Globus pallidus (tissue), 1 donor: ENCODE results near the gene ORC5.
A peak's percentile ranks its signal among the peaks of the same experiment; 100 is the strongest.
"Not testable (repeated sequence)": the region's sequence is repeated elsewhere in the genome, so short reads cannot be mapped to it uniquely, and the experiment has no call there.

ENCODE experiments used
- DNase-seq: peaks from one replicate; pipeline ENCODE4 v3.0.0-alpha.2; 2015; ENCODE audit warnings: low spot score

The ORC5 gene

DNA sequence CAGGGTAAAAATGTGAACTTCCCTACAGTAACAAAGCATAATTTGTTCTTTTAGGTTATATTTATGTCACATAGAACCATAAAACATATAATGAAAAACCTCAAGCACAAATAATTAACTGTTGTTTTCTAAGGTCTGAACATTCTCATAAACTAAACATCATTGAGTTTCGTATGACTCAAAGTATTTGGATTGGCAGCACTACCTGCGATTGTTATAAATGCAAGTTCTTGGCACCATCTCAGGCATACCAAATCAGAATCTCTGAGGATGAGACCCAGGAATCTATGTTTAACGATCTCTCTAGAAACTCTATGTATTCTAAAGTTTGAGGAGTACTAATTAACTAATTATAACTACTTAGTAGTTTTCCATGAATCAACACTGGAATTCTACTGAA lies 22.5 kb downstream of the ORC5 start:
- DNase-seq: no peak

DNA sequence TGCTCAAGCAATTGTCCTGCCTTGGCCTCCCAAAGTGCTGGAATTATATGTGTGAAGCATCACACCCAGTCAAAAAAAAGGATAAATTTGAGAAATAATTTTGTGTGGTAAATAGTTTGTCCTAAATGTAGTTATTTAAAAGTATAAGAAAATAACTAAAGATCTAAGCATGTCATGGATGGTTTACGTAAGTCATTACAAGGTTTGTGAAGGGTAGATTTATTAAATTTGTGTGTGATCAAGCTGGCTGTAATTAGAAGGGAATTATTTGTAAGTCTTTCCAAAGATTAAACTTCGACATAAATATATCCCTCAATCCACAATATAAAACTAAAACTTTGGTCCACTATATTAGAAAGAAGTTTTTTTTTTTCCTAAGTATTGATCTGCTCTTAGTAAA lies 28.6 kb downstream of the ORC5 start:
- DNase-seq: no peak

DNA sequence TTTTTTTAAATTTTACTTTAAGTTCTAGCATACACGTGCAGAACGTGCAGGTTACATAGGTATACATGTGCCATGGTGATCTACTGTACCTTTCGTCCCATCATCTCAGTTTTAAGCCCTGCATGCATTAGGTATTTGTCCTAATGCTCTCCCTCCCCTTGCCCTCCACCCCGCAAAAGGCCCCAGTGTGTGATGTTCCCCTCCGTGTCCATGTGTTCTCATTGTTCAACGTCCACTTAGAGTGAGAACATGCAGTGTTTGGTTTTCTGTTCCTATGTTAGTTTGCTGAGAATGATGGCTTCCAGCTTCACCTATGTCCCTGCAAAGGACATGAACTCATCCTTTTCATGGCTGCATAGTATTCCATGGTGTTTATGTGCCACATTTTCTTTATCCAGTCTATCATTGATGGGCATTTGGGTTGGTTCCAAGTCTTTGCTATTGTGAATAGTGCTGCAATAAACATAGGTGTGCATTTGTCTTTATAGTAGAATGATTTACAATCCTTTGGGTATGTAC lies 30.2 kb downstream of the ORC5 start:
- not testable (repeated sequence) for DNase-seq

DNA sequence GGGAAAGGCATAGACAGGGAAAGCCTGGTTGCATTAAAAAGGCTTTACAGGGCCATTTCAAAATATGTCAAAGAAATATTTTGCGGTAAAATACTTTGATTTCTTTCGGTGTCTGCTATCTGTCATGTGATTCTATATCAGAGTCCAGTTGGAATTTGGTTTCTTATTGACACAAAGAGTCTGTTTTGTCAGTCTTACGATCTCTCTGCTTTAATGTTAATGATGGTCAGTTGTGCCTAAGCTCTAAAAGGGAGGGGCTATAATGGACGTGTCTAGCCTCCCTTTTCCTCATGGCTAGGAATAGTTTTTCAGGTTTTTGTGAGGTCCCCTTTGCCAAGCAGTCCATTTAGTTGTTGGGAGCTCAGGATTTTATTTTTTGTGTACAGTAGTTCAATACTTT lies 31.5 kb downstream of the ORC5 start:
- DNase-seq: no peak

DNA sequence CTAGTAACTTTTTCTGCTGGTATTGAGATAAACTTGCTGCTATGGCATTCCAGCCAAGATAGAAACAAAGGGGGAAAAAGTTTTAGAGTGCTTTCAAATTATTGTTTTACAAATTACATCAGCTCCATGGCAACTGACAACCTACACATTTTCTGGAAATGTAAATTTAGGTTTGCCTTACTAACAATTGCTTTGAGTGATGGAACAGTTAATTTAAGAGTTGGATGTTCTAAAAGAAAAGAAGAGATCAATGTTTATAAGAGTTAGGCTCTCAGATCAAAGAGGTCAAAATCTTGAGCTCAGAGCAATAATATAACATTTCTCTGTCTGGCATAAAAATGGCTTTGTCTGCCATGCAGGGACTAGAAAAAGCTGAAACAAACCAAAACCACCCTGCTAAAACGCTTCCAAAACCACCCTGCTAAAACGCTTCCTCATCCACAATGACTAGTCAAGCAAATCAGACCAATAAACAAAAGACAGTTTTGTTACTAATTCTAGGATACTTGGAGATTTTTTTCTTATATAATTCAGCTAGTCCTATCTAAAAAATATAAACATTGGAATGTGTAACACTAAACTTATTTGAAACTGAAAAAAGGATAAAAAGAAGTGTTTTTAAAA lies 32.3 kb downstream of the ORC5 start:
- no peak for DNase-seq

DNA sequence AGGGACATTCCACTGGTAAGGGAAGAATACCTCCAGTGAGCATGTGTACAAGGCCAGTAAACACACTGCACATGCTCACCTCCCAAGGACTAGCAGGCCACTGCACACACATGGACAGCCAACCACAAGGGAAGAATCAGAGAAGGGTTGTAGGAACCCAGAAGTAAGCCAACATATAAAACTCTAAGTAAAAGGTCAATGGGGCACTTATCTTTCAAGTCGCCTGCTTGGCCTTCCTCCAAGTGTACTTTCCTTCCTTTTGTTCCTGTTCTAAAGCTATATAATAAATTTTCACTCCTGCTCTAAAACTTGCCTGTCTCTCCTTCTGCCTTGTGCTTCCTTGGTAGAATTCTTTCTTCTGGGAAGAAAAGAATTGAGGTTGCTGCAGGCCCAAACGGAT lies 33.0 kb downstream of the ORC5 start:
- DNase-seq: no peak

DNA sequence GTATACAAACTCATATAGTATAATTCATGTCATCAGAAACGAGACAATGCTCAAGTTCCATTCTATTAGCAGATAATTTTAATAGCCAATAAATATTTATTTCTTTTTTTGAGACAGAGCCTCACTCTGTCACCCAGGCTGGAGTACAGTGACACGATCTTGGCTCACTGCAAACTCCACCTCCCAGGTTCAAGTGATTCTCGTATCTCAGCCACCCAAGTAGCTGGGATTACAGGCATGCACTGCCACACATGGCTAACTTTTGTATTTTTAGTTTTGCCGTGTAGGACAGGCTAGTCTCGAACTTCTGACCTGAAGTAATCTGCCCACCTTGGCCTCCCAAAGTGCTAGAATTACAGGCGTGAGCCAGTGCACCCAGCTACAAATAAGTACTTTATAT lies 45.7 kb downstream of the ORC5 start:
- no peak for DNase-seq

DNA sequence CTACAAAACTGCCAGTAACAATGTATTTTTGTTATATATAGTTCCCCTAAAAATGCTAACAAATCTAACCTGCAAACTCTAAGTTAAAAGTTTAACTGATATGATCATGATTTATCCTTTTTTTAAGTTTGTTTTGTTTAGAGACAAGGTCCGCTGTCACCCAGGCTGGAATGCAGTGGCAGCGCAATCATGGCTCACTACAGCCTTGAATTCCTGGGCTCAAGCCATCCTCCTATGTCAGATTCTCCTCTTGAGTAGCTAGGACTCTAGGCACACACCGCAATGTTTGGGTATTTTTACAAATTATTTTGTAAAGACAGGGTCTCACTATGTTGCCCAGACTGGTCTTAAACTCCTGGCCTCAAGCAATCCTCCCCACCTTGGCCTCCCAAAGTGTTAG lies 46.6 kb downstream of the ORC5 start:
- DNase-seq: no peak

DNA sequence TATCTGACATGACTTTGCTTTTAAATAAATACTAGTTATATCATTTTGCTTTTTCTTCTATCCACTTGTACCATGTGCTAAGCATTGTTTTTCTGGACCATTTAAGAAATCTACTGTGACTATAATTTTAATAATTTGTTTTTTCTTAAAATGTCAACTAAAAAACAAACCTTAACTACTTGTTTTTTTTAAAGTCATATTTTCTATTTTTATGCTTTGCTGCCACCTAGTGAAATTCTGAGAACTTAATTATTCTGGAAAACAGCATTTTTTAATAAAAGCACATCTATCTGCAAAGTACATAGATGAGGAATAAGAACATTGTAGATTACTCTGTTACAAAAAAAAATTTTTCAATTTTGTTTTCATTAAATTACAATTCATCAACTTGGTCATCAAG lies 47.4 kb downstream of the ORC5 start:
- peak; percentile 45 for DNase-seq

DNA sequence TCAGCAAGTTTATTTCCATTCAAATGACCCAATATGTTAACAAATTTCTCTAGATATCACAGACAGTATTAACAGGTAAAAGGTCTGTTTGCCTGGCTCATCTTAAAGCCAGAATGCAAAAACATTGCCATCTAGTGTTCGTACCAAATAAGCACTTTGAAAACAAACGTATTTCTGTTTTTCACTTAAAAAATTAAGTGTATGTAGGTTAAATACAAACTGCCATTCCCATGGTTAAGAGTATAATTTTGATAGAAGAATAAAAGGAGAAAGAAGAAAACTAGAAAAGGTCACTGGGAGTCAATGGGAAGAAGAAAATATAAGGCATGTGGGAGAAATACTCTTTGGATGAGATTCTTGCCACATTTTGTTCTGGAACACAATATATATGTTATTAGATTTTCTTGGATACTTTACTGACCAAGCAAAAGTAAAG lies 51.0 kb downstream of the ORC5 start:
- peak; percentile 38 for DNase-seq

DNA sequence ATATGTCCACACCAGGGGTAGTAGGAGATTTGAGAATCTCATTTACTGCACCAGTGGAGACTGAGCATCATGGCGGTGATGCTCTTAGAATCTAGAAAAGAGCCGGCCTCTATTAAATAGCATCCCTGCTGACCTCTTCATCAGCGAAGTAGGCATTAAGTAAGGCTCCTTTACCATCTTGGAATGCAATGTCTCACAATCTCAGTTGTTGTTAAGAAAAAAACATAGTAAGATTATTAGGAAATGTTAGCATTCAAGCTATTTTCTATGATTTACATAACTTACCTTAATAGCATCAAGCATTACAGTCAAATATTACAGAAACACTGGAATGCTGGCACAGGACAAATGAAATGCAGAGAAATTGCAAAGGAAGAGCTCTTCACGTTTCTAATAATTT lies 54.5 kb downstream of the ORC5 start:
- no peak for DNase-seq

DNA sequence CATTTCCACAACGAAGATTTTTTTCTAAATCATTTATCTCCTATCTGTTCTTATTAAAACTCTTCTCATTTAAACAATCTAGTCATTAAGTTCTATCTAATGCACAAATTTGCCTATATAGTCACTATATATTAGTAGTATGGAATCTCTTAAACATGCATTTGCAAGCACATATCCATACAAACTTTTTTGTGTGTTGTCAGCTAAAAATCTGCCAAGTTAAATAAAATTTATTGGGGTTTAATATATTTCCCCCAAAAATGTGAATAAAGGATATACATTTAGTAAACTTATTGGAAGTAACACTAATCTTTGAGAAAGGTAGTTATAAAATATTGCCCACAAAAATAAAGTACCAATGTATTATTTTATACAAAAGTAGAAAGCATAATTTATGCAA lies 55.3 kb downstream of the ORC5 start:
- DNase-seq: no peak

DNA sequence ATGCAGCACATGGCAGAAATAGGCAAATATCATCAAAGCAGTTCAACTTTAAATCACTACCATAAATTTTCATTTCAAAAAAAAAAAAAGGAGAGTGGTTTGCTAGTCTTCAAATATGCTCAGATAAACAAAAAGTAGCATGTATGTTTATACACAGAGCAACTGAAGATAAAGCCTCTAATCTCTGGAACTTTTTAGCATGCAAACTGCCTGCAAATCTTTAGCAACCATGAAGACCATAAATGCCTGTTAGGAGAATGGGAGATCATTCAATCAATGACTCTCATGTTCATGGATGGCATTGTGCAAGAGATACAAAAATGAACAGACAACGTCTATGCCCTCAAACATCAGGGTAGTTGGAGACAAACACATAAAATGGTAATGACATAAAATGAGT lies 57.3 kb downstream of the ORC5 start:
- no peak for DNase-seq

DNA sequence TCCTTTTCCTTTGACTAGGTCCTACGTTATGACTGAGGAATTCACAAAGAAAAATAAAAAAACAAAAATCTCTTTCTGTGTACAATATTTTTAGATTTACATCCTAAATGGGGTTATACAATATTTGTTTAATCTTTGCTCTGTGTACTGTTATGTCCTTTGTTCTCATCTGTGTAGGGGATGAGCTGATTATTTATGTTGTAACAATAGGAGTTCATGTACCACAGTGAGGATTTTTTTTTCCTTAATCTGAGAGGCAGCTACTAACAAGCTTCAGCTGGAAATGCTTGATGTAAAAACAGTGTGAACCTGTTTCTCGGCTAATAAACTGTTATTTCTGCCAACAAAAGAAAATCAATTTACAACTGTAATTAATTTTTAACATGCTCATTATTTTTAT lies 58.0 kb downstream of the ORC5 start:
- DNase-seq: no peak

DNA sequence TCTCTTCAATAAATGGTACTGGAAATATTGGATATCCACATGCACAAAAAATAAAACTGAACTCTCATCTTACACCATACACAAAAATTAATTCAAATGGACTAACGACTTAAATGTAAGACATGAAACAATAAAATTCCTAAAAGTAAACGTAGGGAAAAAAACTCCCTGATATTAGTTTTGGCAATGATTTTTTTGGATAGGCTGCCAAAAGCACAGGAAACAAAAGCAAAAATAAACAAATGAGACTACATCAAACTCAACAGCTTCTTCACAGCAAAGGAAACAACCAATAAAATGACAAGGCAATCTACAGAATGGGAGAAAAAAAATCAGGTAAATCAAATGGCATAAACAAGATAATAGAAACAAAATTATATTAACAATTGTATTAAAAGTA lies 65.7 kb downstream of the ORC5 start:
- no peak for DNase-seq

DNA sequence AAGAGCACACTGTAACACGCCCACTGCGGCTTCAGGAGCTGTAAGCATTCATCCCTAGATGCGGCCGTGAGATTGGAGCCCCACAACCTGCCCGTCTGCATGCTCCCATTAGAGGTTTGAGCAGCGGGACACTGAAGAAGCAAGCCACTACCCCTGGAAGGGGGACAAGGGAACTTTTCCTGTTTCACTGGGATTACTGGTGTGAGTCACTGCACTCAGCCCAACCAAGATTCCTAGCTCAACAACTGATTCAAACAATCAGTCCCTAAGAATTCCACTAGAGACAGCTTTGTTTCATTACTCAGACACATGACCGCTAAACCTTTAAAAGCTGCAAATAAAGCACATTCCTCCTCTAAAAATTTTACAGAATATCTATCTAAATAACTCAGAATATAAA lies 69.8 kb downstream of the ORC5 start:
- DNase-seq: no peak

DNA sequence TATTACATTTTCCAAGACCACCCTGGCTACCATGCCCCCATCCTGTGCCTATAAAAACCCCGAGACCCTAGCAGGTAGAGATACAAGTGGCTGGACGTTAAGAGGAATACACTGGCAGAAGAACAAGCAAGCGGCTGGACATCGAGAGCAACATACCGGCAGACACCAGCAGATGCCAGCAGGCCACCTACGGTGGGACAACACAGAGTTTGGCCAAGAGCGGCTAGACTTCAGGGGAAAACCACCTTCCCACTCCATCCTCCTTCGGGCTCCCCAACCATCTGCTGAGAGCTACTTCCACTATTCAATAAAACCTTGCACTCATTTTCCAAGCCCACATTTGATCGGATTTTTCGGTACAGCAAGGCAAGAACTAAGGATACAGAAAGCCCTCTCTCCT lies 70.3 kb downstream of the ORC5 start:
- no peak for DNase-seq

DNA sequence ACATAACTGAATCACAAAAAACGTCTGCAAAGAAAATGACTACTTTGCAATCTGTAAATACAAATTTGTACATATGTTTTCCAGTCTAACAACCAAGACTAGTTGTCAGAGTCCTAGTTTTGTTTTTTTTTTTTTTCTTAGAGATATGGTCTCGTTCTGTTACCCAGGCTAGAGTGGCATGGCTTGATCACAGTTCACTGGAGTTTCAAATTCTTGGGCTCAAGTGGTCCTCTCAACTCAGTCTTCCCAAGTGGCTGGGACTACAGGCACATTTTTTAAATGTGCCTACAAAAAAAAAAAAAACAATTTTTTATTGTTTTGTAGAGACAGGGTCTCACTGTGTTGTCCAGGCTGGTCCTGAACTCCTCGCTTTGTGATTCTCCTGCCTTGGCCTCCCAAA lies 70.8 kb downstream of the ORC5 start:
- no peak for DNase-seq

DNA sequence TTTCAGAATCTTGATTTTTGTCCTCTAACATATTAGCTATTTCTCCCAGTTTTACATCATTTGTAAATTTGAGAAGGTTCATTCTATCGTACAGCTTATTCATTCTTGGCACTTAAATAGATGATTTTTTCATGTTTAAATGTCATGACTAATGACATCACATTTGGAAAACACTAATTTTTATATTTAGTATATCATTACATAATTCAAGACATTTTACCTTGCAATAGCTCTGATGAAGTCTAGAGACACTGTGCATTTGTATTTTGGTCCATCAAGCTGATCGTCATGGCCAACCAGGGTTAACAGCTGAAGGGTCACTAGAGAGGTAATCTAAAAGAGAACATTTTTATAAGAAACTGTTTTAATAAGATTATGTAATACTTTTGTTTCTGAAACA lies 71.3 kb downstream of the ORC5 start:
- DNase-seq: no peak

DNA sequence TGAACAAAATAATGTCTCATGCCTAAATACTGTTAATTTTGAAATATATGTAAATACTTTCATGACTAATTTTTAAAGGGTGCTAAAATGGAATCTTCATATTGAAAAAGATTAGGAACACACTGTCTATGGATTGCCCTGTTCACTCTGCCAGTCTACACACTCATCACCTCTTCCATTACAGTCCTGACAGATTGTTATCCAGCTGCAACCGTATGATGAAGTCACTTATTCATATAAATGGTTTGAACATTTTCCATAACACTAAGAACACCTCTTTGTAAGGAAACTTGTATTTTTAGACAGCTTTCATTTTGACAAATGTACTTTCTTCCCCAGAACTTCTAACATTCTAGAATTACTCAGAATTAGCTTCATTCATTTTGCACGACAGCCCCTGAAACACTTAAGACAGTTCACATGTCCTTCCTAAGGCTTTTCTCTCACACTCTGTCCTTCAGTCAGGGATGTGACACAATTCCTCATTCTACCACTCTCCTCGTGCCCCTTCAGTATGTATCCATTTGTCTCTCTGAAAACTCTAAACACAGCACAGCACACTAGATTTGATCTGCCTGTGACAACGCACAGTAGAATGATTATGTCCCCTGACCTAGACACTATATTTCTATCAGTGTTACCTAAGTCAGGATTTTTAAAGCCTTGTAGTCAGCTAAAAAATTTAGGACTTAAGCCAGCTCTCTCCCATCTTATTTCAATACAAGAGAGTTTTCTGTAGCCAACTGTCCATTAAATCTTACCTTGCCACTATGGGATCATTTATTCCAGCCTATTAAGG lies 71.9 kb downstream of the ORC5 start:
- DNase-seq: no peak

DNA sequence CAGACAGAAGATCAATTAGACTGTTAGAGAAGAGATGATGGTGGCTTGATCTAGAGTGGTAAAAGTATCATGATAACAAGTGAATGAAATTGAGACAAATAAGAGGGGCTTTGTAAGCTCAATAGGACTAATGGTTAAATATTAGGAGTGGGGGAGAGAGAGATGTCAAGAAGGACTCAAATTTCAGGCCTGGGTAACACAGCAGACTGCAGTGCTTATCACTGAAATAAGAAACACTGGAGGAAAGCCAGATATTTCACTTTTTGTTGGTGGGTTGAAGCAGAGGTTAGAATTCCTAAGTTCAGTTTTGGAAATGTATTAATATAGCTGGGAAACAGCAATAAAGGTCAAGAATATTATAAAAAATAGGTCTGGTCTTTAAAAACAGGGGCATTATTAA lies 74.6 kb downstream of the ORC5 start:
- no peak for DNase-seq

DNA sequence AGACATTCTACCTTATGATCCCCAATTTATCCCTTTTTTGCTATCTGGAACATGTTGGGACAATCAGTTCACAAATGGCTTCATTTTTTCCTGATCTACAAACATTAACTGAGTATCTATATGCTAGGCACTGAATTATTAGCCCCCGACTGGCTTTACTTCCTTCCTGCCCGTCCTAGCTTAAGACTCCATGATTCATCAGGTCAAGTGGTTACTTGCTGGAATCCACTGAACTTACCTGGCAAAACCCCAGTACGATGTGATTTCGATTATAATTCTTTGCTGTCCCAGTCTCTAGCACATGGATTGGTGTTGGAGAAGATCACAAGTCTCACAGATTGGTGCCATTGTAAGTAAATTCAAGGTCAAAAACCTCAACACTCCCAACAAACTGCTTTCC lies 77.1 kb downstream of the ORC5 start:
- DNase-seq: no peak

DNA sequence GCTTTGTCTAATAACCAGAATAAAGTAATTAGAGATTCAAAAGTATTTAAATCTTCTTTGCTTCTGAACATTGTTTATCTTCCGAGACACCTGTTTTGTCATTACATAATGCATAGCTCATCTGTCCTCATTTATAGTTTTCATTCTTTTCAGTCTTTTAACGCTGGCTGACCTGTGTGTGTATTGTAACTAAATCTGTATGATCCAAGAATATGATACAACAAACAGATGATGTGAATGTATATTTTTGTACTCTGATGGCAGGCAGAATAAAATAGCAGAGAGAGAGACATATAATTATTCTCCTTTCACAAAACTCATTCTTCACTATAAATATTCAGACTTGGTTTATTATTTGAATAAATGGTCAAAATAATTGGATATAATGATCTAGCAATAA lies 80.6 kb downstream of the ORC5 start:
- no peak for DNase-seq

DNA sequence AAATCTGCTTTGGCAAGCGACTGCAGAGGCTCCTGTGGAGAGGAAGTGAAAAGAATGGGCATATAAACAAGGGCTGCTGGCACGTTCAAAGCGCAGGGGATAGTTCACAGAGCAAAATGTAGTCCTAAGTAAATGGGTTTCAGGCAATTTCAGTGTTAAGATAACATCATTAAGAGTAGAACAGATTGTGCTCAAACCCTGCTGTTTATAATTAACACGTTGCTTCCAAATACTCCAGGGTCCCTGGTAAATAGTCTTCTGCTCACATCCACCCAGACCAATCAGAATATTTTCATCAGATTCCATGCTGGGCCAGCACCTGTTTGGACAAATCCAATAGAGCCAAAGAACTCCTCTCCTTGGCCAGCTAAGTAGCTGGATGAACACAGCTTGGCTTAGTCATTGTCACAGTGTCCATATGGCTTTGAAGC lies 81.4 kb downstream of the ORC5 start:
- no peak for DNase-seq
